Right renal pelvis (tissue), 4 donors: ENCODE data around the gene GNA12. TPM values are rescaled to one million over a fixed set of nuclear protein-coding genes. Genes with fewer than 3 reads are reported as not detected.
"Not testable (repeated sequence)": the region's sequence is repeated elsewhere in the genome, so short reads cannot be mapped to it uniquely, and the experiment has no call there.

Experiments
- DNase-seq, 4 donors: peaks; one replicate each; pipeline ENCODE4 v3.0.0-alpha.2; 2013; ENCODE audit warnings: low read depth in 4 of 4, low spot score in 3 of 4, missing footprints in 1 of 4
- polyA plus RNA-seq, 4 donors: library from polyadenylated mRNA; unstranded; fragments of 120-200 nt; gene quantifications; one replicate each; pipeline ENCODE4 v1.2.1, GENCODE V29; 2013; ENCODE audit not compliant: insufficient read length in 4 of 4

GNA12 gene
- polyA plus RNA-seq, 4 donors, result 40.3 to 44.2 (median 42.4) TPM

DNA sequence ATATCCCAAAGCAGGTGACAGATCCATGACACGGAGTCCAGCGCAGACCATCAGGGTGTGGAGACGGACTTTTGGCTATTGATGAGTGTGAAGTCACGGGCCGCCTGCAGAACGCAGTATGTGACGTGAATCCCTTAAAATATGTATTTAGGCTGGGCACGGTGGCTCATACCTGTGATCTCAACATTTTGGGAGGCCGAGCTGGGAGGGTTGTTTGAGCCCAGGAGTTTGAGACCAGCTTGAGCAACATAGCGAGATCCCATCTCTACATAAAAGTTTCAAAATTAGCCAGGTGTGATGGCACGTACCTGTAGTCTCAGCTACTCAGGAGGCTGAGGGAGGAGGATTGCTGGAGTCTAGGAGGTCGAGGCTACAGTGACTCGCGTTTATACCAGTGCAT is 158.0 kb downstream of the GNA12 start:
- no peak for DNase-seq

GRCh38 chr7:2684501-2684900 is 159.6 kb downstream of the GNA12 start:
- no peak for DNase-seq

- no peak for DNase-seq
Observed at GRCh38 chr7:2681929-2682799, 161.9 kb downstream of the GNA12 start.

DNA sequence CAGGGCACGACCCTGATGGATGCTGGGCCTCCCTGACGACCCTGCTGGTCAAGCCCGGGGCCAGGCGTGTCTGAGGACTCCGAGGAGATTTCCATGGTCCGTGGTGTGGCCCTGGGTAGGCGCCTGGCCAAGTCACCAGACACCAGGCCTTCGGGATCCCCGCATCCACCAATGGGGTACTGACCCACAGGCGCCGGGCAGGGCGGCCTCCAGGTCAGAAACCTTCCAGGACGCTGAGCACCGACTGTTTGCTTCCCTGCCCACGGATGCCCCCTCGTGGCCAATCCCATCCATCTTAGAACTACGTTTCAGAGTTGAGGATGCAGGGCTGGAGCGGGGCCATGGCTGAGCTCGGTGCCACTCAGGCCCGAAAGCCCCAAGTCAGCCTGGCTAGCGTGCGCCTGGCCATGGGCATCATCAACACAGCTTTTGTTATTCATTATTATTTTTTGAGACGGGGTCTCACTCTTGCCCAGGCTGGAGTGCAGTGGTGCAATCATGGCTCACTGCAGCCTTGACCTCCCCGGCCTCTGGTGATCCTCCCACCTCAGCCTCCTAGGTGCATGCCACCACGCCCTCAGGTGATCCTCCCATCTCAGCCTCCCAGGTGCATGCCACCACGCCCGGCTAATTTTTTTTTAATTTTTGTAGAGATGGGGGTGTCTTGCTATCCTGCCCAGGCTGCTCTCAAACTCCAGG is 163.2 kb downstream of the GNA12 start:
- no peak for DNase-seq

DNA sequence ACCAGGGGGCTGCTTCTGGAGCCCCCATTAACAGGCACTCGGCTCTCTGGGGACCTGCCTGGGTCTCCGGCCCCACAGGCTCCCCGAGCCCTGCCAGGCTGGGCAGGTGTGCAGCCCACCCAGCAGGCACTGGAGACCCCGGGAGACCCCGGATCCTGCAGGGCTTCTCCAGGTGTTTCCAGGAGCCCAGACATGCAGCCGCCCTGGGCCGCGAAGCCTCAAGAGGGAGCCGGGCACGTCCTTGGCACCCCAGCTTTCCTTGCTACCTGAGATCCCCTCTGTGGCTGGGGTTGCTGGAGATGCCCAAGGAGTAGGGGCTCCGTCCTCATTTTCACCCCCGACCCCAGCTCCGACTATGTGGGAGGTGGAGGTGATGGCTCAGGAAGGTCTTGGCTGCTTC is 163.9 kb downstream of the GNA12 start:
- DNase-seq, result no peak

DNA sequence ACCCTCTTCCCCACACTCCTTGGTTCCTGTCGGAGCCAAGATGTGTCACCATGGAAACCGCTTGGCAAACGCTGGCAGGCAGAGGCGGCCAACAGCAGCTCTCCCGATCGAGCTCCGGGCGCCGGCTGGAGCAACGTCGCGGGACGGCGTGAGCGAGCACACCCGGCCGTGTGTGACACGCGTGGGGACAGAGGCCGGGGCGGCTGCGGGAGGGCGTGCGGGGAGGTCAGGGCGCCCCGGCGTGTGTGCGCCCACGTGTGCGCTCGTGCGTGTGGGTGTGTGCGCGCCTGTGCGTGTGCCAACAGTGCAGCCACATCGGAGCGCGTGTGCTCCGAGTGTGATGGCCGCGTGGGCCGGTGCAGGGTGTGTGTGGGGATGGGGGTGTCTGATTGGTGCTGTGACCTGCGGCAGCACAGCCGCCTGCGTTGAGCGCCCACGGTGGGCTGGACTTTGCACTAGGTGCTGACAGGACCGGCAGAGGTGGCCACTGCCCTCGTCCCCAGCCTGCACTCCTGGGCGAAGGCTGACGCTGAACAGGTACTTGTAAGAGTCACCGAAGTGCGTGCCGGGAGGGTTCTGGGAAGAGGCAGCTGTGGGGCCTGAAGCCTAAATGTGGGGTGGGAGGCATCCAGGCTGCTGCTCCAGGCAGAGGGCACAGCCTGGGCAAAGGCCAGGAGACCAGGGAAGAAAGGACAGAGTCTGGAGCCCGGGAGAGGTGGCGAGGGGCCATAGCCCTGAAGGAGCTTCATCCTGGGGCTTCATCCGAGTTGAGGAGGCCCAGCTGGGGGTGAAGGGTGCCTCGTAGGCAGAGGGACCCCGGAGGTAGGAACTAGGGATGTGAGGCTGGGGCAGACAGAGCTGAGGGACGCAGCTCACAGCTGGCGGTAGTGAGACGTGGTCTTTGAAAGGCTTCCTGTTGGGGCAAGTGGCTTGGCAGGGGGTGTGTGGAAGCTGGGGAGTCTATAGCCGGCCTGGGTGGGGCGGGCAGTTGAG is 164.7 kb downstream of the GNA12 start:
- DNase-seq, result not testable (repeated sequence)

- not testable (repeated sequence) for DNase-seq
Observed at GRCh38 chr7:2678454-2678853, 165.7 kb downstream of the GNA12 start.

Other genes starting within 250 kb of the GNA12 start
- gene TTYH3, start 212.3 kb downstream of the GNA12 start, polyA plus RNA-seq, result 100 to 1,000 TPM in 1 of 4 donors, 10 to 100 TPM in 3; 91.4 to 137 (median 93.9) TPM
- under 1 TPM in 3 of 4 donors, not detected in 1; 0.08 to 0.12 (median 0.10) TPM for gene AMZ1, start 156.1 kb downstream of the GNA12 start, polyA plus RNA-seq
- gene CARD11, start 199.6 kb upstream of the GNA12 start, polyA plus RNA-seq, result 1 to 10 TPM in 3 of 4 donors, under 1 TPM in 1; 1.00 to 2.4 (median 1.5) TPM